CD4-positive, alpha-beta T cell treated with Interleukin-17A for 4 hours (primary cell): ENCODE data around the gene SMTNL1.

Experiments used
- DNase-seq: peaks from one replicate; pipeline ENCODE4 v3.0.0-alpha.2; 2020; ENCODE audit warnings: mixed read lengths

The SMTNL1 gene

DNA sequence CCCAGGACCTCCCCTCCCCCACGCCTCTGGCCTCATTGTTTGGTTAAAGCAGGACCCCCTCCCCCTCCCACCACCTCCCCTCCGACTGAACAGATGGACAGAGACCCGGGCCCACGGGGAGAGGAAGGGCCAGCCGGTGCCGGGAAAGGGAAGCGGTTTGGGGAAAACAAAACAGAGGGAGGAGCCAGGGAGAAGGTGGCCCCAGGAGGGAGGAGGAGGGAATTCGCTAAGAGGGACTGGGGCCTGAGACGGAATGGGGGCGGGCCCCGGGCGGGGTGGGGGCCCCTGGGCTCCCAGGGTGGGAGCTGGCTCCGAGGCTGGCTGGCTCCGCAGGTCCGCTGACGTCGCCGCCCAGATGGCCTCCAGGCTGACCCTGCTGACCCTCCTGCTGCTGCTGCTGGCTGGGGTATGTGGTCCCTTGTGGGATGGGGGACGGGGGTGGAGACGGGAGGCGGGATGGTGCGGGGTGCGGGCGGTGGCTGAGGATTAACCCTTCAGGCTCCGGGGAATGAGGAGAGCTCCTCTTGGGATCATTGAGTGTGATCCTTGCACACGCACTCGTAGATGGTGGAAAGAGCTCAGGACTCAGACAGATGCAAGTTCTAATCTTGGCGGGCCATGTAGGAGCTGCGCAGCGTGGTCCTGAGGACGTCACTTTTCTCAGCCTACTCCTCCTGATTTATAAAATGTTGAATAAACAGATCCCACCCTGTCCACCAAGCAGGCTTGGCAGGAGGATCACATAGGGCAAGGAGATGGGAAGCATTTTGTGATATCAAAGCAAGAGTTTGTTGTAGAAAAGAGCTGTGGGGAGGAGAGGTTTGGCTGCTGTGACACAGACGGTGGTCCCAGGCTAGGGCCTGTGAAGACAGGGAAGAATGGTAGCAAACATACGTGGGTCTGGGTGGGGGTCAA, 60.8 kb downstream of the SMTNL1 start:
- DNase-seq: no peak

GRCh38 chr11:57598831-57599155, 61.4 kb downstream of the SMTNL1 start:
- DNase-seq: no peak

DNA sequence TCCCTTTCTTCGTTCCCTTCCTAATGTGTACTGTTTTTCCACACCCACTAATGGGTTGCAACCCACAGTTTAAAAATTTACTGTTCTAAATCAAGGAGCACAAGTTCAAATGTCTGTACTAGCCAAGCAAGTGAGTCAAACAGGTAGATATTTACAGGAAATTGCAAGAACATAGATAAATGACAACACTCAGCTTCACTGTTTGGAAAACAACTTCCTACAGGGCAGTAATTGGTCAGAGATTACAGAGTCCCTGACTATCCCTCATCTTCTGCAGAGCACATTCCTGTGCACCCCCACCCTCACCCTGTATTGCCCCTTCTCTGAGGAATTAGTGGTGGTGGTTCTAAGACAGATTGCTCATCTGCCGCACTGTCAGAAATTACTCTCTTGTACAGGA, 62.0 kb downstream of the SMTNL1 start:
- no peak for DNase-seq
